Stimulated activated CD4-positive, alpha-beta T cell treated with anti-CD3 and anti-CD28 coated beads, Interleukin-2, amount 100 ng/mL, for 24 hours (primary cell): ENCODE measurements around the gene RFC5.
"Not testable (repeated sequence)": the region's sequence is repeated elsewhere in the genome, so short reads cannot be mapped to it uniquely, and the experiment has no call there.

Source experiments
- DNase-seq, 2 donors: peaks; one replicate each; pipeline ENCODE4 v3.0.0-alpha.2; 2020

Gene RFC5

GRCh38 chr12:118015944-118016343 lies 559 bp upstream of the RFC5 start:
- no peak for DNase-seq

GRCh38 chr12:118017926-118018325 lies 1.4 kb downstream of the RFC5 start:
- DNase-seq, result no peak

- DNase-seq, result no peak
Measured at GRCh38 chr12:118020036-118020435, 3.5 kb downstream of the RFC5 start.

GRCh38 chr12:118022097-118022727 lies 5.7 kb downstream of the RFC5 start:
- not testable (repeated sequence) for DNase-seq

GRCh38 chr12:118022728-118023109 lies 6.2 kb downstream of the RFC5 start:
- no peak for DNase-seq

GRCh38 chr12:118023301-118023860 lies 6.9 kb downstream of the RFC5 start:
- no peak for DNase-seq

- no peak for DNase-seq
Measured at GRCh38 chr12:118025168-118025567, 8.7 kb downstream of the RFC5 start.

GRCh38 chr12:118029166-118029565 lies 12.7 kb downstream of the RFC5 start:
- no peak for DNase-seq

- no peak for DNase-seq
Measured at GRCh38 chr12:118032188-118032587, 15.7 kb downstream of the RFC5 start.

- DNase-seq, result no peak
Measured at GRCh38 chr12:118033323-118033722, 16.8 kb downstream of the RFC5 start.

- DNase-seq, result no peak
Measured at GRCh38 chr12:118033902-118034301, 17.4 kb downstream of the RFC5 start.

- DNase-seq, result no peak
Measured at GRCh38 chr12:118034429-118035189, 18.1 kb downstream of the RFC5 start.

GRCh38 chr12:118035190-118036041 lies 18.9 kb downstream of the RFC5 start:
- DNase-seq, result peak; percentile 41 to 43

- no peak for DNase-seq
Measured at GRCh38 chr12:118036672-118037411, 20.3 kb downstream of the RFC5 start.

- DNase-seq, result no peak
Measured at GRCh38 chr12:118038137-118038536, 21.6 kb downstream of the RFC5 start.

GRCh38 chr12:118042091-118042490 lies 25.6 kb downstream of the RFC5 start:
- no peak for DNase-seq

- no peak for DNase-seq
Measured at GRCh38 chr12:118044075-118044474, 27.6 kb downstream of the RFC5 start.

GRCh38 chr12:118044577-118044976 lies 28.1 kb downstream of the RFC5 start:
- DNase-seq, result no peak

- DNase-seq, result no peak
Measured at GRCh38 chr12:118046430-118046829, 29.9 kb downstream of the RFC5 start.

- DNase-seq, result no peak
Measured at GRCh38 chr12:118050972-118051910, 34.7 kb downstream of the RFC5 start.

GRCh38 chr12:118052324-118053070 lies 36.0 kb downstream of the RFC5 start:
- DNase-seq, result peak; percentile 28 to 54
